OCI-LY7 (cell line): ENCODE measurements around the gene CATSPERZ. TPM values are rescaled to one million over a fixed set of nuclear protein-coding genes. Genes with fewer than 3 reads are reported as not detected.

Source experiments
- BruUV-seq: library from RNA; stranded (reverse); fragments of 400-500 nt; replicated peaks from 2 replicates; lab custom pipeline; 2021; lab: Mats Ljungman, UMichigan
- CTCF ChIA-PET: fragments of 300-600 bp; sonication (Branson Sonifier 250); formaldehyde crosslinking; loops from one replicate; lab custom pipeline; 2022; ENCODE audit warnings: antibody characterized with exemption; ENCODE audit not compliant: unreplicated experiment; lab: Charles Lee
- POLR2A ChIA-PET: fragments of 300-600 bp; sonication (Branson Sonifier 250); formaldehyde crosslinking; loops from one replicate; lab custom pipeline; 2022; ENCODE audit warnings: antibody characterized with exemption; lab: Charles Lee
- DNase-seq: peaks from one replicate; pipeline ENCODE4 v3.0.0-alpha.2; 2015; ENCODE audit warnings: low spot score
- H2AFZ ChIP-seq: fragments of 200-600 bp; sonication (generic), shearing (Covaris generic); 2 replicates; pipeline ENCODE4 v1.6.1; 2014; ENCODE audit warnings: mild to moderate bottlenecking, antibody characterized with exemption, low read length, moderate library complexity
- H3K27ac ChIP-seq: fragments of 200-600 bp; sonication (generic); 2 replicates; pipeline ENCODE4 v1.5.1; 2014; ENCODE audit warnings: mixed run types, low read depth, mild to moderate bottlenecking, moderate library complexity, low read length, inconsistent platforms; ENCODE audit not compliant: poor library complexity, severe bottlenecking
- H3K36me3 ChIP-seq: fragments of 200-600 bp; sonication (generic); 2 replicates; pipeline ENCODE4 v1.6.1; 2014; ENCODE audit warnings: mild to moderate bottlenecking, antibody characterized with exemption, low read length, moderate library complexity, mixed read lengths; ENCODE audit not compliant: insufficient read depth
- H3K4me1 ChIP-seq: fragments of 200-600 bp; sonication (generic); 2 replicates; pipeline ENCODE4 v1.5.1; 2014; ENCODE audit warnings: mild to moderate bottlenecking, low read length; ENCODE audit not compliant: insufficient read depth, poor library complexity, severe bottlenecking
- H3K4me2 ChIP-seq: fragments of 200-600 bp; sonication (generic); 2 replicates; pipeline ENCODE4 v1.6.1; 2014; ENCODE audit warnings: mild to moderate bottlenecking, low read length
- H3K4me3 ChIP-seq: fragments of 200-600 bp; sonication (generic); 2 replicates; pipeline ENCODE4 v1.5.1; 2014; ENCODE audit warnings: mild to moderate bottlenecking, low read depth, low read length; ENCODE audit not compliant: poor library complexity, severe bottlenecking
- H3K79me2 ChIP-seq: fragments of 200-600 bp; sonication (generic); 2 replicates; pipeline ENCODE4 v1.6.1; 2016; ENCODE audit warnings: low read depth, mild to moderate bottlenecking, low read length, moderate library complexity, mixed read lengths; ENCODE audit not compliant: insufficient read depth
- H3K9me2 ChIP-seq: fragments of 200-600 bp; sonication (generic); 2 replicates; pipeline ENCODE4 v1.6.1; 2016; ENCODE audit warnings: mild to moderate bottlenecking, low read length, mixed read lengths; ENCODE audit not compliant: insufficient read depth
- H3K9me3 ChIP-seq: fragments of 200-600 bp; sonication (generic); 2 replicates; pipeline ENCODE4 v1.6.1; 2014; ENCODE audit warnings: mild to moderate bottlenecking, mixed run types, low read length, mixed read lengths
- H4K20me1 ChIP-seq: fragments of 200-600 bp; sonication (generic); 2 replicates; pipeline ENCODE4 v1.6.1; 2014; ENCODE audit warnings: mild to moderate bottlenecking, antibody characterized with exemption, low read length, moderate library complexity, mixed read lengths; ENCODE audit not compliant: insufficient read depth
- CTCF ChIP-seq: fragments of 200-600 bp; sonication (generic); conservative IDR thresholded peaks from 2 replicates; pipeline ENCODE4 v1.5.1; 2014; ENCODE audit warnings: mild to moderate bottlenecking, antibody characterized with exemption, low read length, moderate library complexity, mixed read lengths
- EZH2phosphoT487 ChIP-seq: fragments of 200-600 bp; sonication (generic); IDR thresholded peaks from 2 replicates; pipeline ENCODE4 v1.6.1; 2018; ENCODE audit warnings: low read depth, borderline replicate concordance, mild to moderate bottlenecking, mixed run types, antibody characterized with exemption, low read length, moderate library complexity, mixed read lengths
- intact Hi-C: fragments of 100-400 bp; cut with micrococcal nuclease; formaldehyde crosslinking; loops from one replicate; pipeline ENCODE4 v1.10.0; 2022; ENCODE audit not compliant: unreplicated experiment
- total RNA-seq, 2 experiments: library from RNA; depleted of rRNA in 1 of 2; stranded (reverse); fragments of >200 nt in 1 of 2; shearing (Covaris generic) in 1 of 2; gene quantifications; 2 replicates each; pipeline ENCODE4 v1.2.3, GENCODE V29; 2014 to 2022

The CATSPERZ gene
- total RNA-seq, 2 experiments from 2014 or later: 0.38 TPM; not detected in 1

DNA sequence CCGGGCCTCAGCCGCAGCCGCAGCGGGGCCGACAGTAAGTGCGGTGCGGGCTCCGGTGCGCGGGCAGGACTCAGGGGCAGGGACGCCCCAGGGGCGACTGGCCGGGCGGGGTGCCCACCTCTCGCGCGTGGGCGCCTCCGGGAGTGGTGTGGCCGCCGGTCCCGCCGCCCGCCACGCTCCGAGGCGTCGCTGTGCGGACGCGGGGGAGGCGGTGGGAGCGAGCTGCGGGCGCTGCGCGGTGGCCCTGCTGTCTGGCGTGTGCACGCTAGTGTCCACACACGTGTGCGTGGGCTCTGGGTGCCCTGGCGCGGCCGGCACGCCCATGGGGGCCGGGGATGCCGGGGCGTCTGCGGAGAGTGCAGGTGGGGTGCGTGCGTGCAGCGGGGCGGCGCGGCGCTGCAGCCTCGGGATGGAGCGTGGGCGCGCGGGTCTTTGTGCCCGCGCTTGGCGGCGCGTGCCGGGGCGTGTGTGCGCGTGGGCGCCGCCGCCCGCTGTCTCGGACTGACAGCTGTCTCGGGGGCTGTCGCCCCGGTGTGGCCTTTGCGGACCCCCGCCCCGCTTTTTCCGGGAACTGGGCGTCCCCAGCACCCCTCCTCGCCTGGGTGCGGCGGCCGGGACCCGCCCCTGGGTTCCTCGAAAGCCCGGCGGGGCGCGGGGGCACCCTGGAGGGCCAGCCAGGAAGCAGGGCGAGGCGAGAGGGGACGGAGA, 8.3 kb upstream of the CATSPERZ start:
- Histone ChIP-seq H2AFZ (no peak overlapping the region), H4K20me1 (no peaks in the 10 kb centered on the region), H3K4me1 (no peaks in the 10 kb centered on the region), H3K4me3 (no peak overlapping the region), H3K4me2 (no peak overlapping the region), H3K27ac (no peak overlapping the region), H3K79me2 (no peaks in the 10 kb centered on the region), H3K9me2 (no peaks in the 10 kb centered on the region), H3K9me3 (no peaks in the 10 kb centered on the region), H3K36me3 (no peaks in the 10 kb centered on the region)
- ChIA-PET POLR2A (no interaction called here), CTCF (no interaction called here)
- BruUV-seq: no TSS peak
- TF ChIP-seq CTCF (no peak), EZH2phosphoT487 (no peak)
- intact Hi-C loops: no loop called here
- no peak for DNase-seq

- H2AFZ ChIP-seq: no peak overlapping the region
- no peak overlapping the region for H3K27ac ChIP-seq
- H3K36me3 ChIP-seq: no peaks in the 10 kb centered on the region
- no peaks in the 10 kb centered on the region for H3K79me2 ChIP-seq
- no peak overlapping the region for H3K4me2 ChIP-seq
- ChIA-PET POLR2A (no interaction called here), CTCF (no interaction called here)
- no peaks in the 10 kb centered on the region for H4K20me1 ChIP-seq
- H3K9me2 ChIP-seq: no peaks in the 10 kb centered on the region
- DNase-seq: no peak
- TF ChIP-seq CTCF (no peak), EZH2phosphoT487 (no peak)
- intact Hi-C loops: no loop called here
- H3K4me1 ChIP-seq: no peaks in the 10 kb centered on the region
- no peaks in the 10 kb centered on the region for H3K9me3 ChIP-seq
- no TSS peak for BruUV-seq
- no peak overlapping the region for H3K4me3 ChIP-seq
These were observed 7.5 kb upstream of the CATSPERZ start for GRCh38 chr11:64292460-64293254.

DNA sequence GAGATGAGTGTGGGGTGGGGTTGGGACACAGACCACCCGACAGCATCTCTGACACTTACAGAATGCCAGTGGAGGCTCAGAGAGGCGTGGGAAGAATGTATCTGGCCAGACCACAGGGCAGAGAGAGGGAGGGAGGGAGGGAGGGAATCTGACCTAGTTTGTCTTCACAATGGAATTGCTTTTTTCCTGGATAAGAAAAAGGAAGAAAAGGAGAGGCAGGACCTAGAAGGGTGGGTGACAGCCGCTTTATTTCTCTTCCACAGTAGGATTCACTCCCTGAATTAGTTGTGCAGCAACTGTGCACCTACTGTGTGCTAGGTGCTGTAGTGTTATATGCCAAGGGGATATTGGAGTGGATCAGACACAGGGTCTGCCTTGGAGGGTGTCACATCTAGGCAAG, 5.4 kb upstream of the CATSPERZ start:
- intact Hi-C loops: no loop called here
- POLR2A ChIA-PET: no interaction called here
- H3K79me2 ChIP-seq: no peaks in the 10 kb centered on the region
- BruUV-seq: no TSS peak
- H3K4me3 ChIP-seq: no peak overlapping the region
- no peaks in the 10 kb centered on the region for H3K4me1 ChIP-seq
- no peak for TF ChIP-seq EZH2phosphoT487
- TF ChIP-seq CTCF: no peak
- H4K20me1 ChIP-seq: no peaks in the 10 kb centered on the region
- H2AFZ ChIP-seq: no peak overlapping the region
- no peak overlapping the region for H3K27ac ChIP-seq
- CTCF ChIA-PET: no interaction called here
- no peaks in the 10 kb centered on the region for H3K9me3 ChIP-seq
- H3K9me2 ChIP-seq: no peaks in the 10 kb centered on the region
- H3K4me2 ChIP-seq: no peak overlapping the region
- DNase-seq: no peak
- no peaks in the 10 kb centered on the region for H3K36me3 ChIP-seq
